MM.1S (cell line): Measurements from ENCODE around the gene KEAP1.

Experiments used
- EZH2 ChIP-seq: fragments of 300-600 bp; sonication (generic); optimal IDR thresholded peaks from 2 replicates; pipeline ENCODE3; 2017; ENCODE audit warnings: low read depth, mild to moderate bottlenecking, antibody characterized with exemption, low read length, mixed read lengths
- TF ChIP-seq, protein P1 (sequence below): fragments of 300-600 bp; sonication (generic); IDR thresholded peaks from 2 replicates; pipeline ENCODE4 v1.5.1; 2016; ENCODE audit warnings: antibody characterized with exemption, low read length, mixed read lengths

DNA sequence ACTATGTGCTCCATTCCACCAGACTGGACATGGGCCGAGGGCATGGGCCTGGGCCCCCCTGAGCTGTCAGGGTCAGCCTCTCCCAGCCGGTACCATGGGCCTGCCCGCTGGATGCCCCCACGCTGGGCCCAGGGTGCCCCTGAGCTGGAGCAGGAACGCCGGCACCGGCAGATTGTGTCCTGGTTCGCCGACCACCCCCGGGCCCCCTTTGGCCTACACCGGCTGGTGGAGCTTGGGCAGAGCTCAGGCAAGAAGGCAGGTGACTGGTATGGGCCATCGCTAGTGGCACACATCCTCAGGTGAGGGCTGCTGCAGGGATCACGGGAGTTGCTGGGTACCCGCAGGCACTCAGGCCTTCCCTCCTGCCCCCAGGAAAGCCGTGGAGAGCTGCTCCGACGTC, 43.7 kb upstream of the KEAP1 start:
- TF ChIP-seq, protein P1, sequence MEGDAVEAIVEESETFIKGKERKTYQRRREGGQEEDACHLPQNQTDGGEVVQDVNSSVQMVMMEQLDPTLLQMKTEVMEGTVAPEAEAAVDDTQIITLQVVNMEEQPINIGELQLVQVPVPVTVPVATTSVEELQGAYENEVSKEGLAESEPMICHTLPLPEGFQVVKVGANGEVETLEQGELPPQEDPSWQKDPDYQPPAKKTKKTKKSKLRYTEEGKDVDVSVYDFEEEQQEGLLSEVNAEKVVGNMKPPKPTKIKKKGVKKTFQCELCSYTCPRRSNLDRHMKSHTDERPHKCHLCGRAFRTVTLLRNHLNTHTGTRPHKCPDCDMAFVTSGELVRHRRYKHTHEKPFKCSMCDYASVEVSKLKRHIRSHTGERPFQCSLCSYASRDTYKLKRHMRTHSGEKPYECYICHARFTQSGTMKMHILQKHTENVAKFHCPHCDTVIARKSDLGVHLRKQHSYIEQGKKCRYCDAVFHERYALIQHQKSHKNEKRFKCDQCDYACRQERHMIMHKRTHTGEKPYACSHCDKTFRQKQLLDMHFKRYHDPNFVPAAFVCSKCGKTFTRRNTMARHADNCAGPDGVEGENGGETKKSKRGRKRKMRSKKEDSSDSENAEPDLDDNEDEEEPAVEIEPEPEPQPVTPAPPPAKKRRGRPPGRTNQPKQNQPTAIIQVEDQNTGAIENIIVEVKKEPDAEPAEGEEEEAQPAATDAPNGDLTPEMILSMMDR: no peak
- TF ChIP-seq EZH2: no peak
